WERI-Rb-1 (cell line): ENCODE measurements around the gene SLC19A1.

Source experiments
- DNase-seq: peaks from one replicate; pipeline ENCODE4 v3.0.0-alpha.2; 2020
- H3K27ac ChIP-seq: fragments of 250-450 bp; sonication (Bioruptor Pico); 2 replicates; pipeline ENCODE4 v1.5.1; 2020; ENCODE audit warnings: mild to moderate bottlenecking, moderate library complexity
- H3K27me3 ChIP-seq: fragments of 250-450 bp; sonication (Bioruptor Pico); 2 replicates; pipeline ENCODE4 v1.5.1; 2021; ENCODE audit warnings: mild to moderate bottlenecking, low read depth, moderate library complexity; ENCODE audit not compliant: insufficient read depth, severe bottlenecking
- H3K36me3 ChIP-seq: fragments of 250-450 bp; sonication (Bioruptor Pico); 2 replicates; pipeline ENCODE4 v1.5.1; 2020; ENCODE audit warnings: mild to moderate bottlenecking, moderate library complexity
- H3K4me3 ChIP-seq: 2 replicates; pipeline ENCODE4 v1.5.1; 2011; ENCODE audit warnings: low read depth, mild to moderate bottlenecking, control low read depth, low read length
- H3K9me3 ChIP-seq: fragments of 250-450 bp; sonication (Bioruptor Pico); 2 replicates; pipeline ENCODE4 v1.5.1; 2021; ENCODE audit warnings: mild to moderate bottlenecking, moderate library complexity; ENCODE audit not compliant: severe bottlenecking
- TF ChIP-seq, protein P1 (sequence below): IDR thresholded peaks from 2 replicates; pipeline ENCODE4 v1.5.1; 2011; ENCODE audit warnings: low read depth, mild to moderate bottlenecking, control low read depth, inconsistent platforms, low read length

SLC19A1 gene

DNA sequence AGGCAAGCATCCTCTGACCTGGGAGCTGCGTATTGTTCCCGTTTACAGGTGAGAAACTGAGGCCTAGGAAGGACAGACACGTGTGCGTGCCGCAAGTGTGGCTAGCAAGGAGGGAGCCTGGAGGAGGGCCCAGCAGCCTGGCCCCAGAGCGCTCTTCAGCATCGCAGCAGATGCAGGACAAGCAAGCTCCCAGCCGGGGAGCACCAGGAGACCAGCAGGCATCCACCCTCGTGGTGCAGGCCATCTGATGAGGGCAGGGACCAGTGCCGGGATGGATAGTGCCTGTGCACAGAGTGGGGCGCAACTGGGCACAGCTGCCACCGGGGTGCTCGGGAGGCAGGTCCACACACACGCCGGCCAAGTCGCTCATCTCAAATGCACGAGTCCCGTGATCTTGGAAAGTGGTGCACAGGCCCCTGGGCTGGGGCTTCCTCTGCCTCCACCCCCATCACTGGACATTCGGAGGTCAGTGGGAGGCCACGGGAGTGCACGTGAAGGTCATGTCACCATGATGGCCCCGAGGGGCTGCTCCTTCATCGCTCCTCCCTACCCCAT lies 82.2 kb downstream of the SLC19A1 start:
- no peaks in the 10 kb centered on the region for H3K27me3 ChIP-seq
- H3K4me3 ChIP-seq = no peak overlapping the region
- H3K36me3 ChIP-seq = no peaks in the 10 kb centered on the region
- peaks cover 8% of the 10 kb centered on the region for H3K9me3 ChIP-seq
- DNase-seq = no peak
- H3K27ac ChIP-seq = no peak overlapping the region
- TF ChIP-seq, protein P1, sequence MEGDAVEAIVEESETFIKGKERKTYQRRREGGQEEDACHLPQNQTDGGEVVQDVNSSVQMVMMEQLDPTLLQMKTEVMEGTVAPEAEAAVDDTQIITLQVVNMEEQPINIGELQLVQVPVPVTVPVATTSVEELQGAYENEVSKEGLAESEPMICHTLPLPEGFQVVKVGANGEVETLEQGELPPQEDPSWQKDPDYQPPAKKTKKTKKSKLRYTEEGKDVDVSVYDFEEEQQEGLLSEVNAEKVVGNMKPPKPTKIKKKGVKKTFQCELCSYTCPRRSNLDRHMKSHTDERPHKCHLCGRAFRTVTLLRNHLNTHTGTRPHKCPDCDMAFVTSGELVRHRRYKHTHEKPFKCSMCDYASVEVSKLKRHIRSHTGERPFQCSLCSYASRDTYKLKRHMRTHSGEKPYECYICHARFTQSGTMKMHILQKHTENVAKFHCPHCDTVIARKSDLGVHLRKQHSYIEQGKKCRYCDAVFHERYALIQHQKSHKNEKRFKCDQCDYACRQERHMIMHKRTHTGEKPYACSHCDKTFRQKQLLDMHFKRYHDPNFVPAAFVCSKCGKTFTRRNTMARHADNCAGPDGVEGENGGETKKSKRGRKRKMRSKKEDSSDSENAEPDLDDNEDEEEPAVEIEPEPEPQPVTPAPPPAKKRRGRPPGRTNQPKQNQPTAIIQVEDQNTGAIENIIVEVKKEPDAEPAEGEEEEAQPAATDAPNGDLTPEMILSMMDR = no peak

GRCh38 chr21:45459171-45460010 lies 82.8 kb downstream of the SLC19A1 start:
- peaks cover 8% of the 10 kb centered on the region for H3K9me3 ChIP-seq
- H3K36me3 ChIP-seq = no peaks in the 10 kb centered on the region
- DNase-seq = no peak
- no peak overlapping the region for H3K27ac ChIP-seq
- TF ChIP-seq, protein P1 = no peak
- no peaks in the 10 kb centered on the region for H3K27me3 ChIP-seq
- H3K4me3 ChIP-seq = no peak overlapping the region

DNA sequence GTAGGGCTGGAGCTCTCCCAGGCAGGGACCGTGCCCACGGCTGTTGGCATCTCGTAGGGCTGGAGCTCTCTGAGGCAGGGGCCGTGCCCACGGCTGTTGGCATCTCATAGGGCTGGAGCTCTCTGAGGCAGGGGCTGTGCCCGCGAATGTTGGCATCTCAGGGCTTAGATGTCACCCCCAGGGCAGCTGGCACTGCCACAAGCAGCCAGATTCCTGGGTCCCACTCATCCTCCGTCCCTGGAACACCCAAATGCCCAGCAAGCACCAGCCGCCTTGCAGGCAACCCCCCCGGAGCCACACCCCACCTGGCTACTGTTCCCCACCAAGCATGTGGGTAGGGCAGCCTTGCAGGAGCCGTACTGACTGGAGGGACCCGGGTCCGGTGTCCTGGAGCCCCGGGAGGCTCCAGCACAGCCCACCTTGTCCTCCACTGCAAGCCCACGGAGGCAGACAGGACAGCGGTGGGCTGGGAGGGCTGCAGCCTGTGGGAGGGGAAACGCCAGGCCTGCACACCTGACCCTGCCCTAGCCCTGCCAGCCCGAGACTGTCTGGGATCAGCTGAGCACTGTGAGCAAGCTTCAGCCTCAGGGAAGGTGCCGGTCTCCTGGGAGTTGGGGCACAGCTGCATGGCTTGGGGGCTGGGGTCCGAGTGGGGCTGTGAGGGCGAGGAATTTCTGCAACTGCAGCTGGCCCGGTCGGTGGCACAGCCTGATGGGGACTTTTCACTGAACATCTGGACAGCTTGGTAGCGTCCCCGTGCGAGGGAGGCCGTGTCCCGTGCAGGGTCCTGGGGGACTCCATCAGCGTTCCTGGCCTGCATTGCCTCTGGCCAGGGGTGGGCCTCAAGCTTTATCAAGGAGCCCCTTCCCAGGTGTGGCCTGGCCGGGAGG lies 83.7 kb downstream of the SLC19A1 start:
- H3K27me3 ChIP-seq = no peaks in the 10 kb centered on the region
- no peak for DNase-seq
- no peak overlapping the region for H3K27ac ChIP-seq
- no peak overlapping the region for H3K4me3 ChIP-seq
- peaks cover 8% of the 10 kb centered on the region for H3K9me3 ChIP-seq
- TF ChIP-seq, protein P1 = no peak
- H3K36me3 ChIP-seq = no peaks in the 10 kb centered on the region

- H3K9me3 ChIP-seq = peaks cover 8% of the 10 kb centered on the region
- no peaks in the 10 kb centered on the region for H3K36me3 ChIP-seq
- TF ChIP-seq, protein P1 = no peak
- no peaks in the 10 kb centered on the region for H3K27me3 ChIP-seq
- no peak overlapping the region for H3K27ac ChIP-seq
- DNase-seq = no peak
- no peak overlapping the region for H3K4me3 ChIP-seq
Observed at GRCh38 chr21:45457832-45458172, 84.4 kb downstream of the SLC19A1 start.

- H3K4me3 ChIP-seq = no peak overlapping the region
- no peaks in the 10 kb centered on the region for H3K27me3 ChIP-seq
- TF ChIP-seq, protein P1 = no peak
- no peak overlapping the region for H3K27ac ChIP-seq
- no peaks in the 10 kb centered on the region for H3K36me3 ChIP-seq
- DNase-seq = no peak
- H3K9me3 ChIP-seq = peaks cover 5% of the 10 kb centered on the region
Observed at GRCh38 chr21:45457161-45457831, 84.9 kb downstream of the SLC19A1 start.
